Measurements from ENCODE around the gene DGKQ. TPM values are rescaled to one million over a fixed set of nuclear protein-coding genes. Genes with fewer than 3 reads are reported as not detected.

The DGKQ gene
- polyA plus RNA-seq, 1 of the 3 experiments (the other 2 are of a cell fraction), result 10.9 TPM

DNA sequence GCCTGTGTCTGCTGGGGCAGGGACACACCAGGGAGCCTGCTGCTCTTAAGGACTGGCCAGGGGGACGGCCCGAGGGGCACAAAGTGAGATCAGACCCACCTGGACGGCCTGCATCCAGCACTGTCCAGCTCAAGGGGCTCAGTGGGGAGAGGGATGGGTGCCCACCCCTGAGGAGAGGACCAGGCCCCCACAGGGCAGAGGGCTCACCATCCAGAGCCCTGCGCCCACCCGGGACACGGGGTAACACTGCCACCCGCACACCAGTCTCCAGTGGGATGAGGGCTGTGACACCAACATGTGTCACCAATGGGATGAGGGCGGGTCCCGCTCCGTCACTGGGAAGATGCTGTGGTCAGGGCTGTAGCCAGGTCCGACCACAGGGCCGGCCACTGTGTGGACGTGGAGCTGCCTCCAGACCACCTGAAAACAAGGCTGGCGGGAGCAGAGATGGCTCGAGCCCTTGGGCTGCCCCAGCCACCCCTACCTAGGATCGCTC, 13.2 kb downstream of the DGKQ start:
- H3K27me3 ChIP-seq (ENCODE audit: insufficient read depth), result no peaks in the 10 kb centered on the region
- H3K36me3 ChIP-seq (replicated peaks in 1 of 2; ENCODE audit: control insufficient read depth in 1 of 2, insufficient read depth in 2 of 2, low read length in 1 of 2), result peaks cover 0 to 53% of the 10 kb centered on the region in 2 experiments
- 100% methylated on average over 2 of the region's 16 CpGs for WGBS (ENCODE audit: low lambda C conversion rate)
- H3K4me3 ChIP-seq (ENCODE audit: low read depth in 2 of 2, low read length in 1 of 2), result no peak overlapping the region
- H3K4me1 ChIP-seq (ENCODE audit: control insufficient read depth in 1 of 2, insufficient read depth in 2 of 2, low read depth in 1 of 2, low read length in 1 of 2), result no peaks in the 10 kb centered on the region
- H3K9me2 ChIP-seq, result no peaks in the 10 kb centered on the region
- no peak overlapping the region for H3K9ac ChIP-seq
- H3K4me2 ChIP-seq, result no peak overlapping the region
- H3K79me2 ChIP-seq (ENCODE audit: insufficient read depth), result no peaks in the 10 kb centered on the region
- H3K27ac ChIP-seq (ENCODE audit: low read depth in 2 of 2, low read length in 1 of 2), result no peak overlapping the region
- TF ChIP-seq, protein P1, sequence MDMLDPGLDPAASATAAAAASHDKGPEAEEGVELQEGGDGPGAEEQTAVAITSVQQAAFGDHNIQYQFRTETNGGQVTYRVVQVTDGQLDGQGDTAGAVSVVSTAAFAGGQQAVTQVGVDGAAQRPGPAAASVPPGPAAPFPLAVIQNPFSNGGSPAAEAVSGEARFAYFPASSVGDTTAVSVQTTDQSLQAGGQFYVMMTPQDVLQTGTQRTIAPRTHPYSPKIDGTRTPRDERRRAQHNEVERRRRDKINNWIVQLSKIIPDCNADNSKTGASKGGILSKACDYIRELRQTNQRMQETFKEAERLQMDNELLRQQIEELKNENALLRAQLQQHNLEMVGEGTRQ (IDR thresholded peaks at IDR 0.05; ENCODE audit: borderline replicate concordance, low read depth, low read length), result no peak
- no peak for TF ChIP-seq YY1 (IDR thresholded peaks at IDR 0.05; ENCODE audit: low read depth)
- TF ChIP-seq, protein P2, sequence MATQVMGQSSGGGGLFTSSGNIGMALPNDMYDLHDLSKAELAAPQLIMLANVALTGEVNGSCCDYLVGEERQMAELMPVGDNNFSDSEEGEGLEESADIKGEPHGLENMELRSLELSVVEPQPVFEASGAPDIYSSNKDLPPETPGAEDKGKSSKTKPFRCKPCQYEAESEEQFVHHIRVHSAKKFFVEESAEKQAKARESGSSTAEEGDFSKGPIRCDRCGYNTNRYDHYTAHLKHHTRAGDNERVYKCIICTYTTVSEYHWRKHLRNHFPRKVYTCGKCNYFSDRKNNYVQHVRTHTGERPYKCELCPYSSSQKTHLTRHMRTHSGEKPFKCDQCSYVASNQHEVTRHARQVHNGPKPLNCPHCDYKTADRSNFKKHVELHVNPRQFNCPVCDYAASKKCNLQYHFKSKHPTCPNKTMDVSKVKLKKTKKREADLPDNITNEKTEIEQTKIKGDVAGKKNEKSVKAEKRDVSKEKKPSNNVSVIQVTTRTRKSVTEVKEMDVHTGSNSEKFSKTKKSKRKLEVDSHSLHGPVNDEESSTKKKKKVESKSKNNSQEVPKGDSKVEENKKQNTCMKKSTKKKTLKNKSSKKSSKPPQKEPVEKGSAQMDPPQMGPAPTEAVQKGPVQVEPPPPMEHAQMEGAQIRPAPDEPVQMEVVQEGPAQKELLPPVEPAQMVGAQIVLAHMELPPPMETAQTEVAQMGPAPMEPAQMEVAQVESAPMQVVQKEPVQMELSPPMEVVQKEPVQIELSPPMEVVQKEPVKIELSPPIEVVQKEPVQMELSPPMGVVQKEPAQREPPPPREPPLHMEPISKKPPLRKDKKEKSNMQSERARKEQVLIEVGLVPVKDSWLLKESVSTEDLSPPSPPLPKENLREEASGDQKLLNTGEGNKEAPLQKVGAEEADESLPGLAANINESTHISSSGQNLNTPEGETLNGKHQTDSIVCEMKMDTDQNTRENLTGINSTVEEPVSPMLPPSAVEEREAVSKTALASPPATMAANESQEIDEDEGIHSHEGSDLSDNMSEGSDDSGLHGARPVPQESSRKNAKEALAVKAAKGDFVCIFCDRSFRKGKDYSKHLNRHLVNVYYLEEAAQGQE (IDR thresholded peaks at IDR 0.05; ENCODE audit: low read depth, low read length), result no peak
- TF ChIP-seq, protein P3, sequence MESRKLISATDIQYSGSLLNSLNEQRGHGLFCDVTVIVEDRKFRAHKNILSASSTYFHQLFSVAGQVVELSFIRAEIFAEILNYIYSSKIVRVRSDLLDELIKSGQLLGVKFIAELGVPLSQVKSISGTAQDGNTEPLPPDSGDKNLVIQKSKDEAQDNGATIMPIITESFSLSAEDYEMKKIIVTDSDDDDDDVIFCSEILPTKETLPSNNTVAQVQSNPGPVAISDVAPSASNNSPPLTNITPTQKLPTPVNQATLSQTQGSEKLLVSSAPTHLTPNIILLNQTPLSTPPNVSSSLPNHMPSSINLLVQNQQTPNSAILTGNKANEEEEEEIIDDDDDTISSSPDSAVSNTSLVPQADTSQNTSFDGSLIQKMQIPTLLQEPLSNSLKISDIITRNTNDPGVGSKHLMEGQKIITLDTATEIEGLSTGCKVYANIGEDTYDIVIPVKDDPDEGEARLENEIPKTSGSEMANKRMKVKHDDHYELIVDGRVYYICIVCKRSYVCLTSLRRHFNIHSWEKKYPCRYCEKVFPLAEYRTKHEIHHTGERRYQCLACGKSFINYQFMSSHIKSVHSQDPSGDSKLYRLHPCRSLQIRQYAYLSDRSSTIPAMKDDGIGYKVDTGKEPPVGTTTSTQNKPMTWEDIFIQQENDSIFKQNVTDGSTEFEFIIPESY (IDR thresholded peaks at IDR 0.05; ENCODE audit: borderline replicate concordance, low read depth), result no peak
- DNase-seq, result peak; percentile 31
- H4K20me1 ChIP-seq (ENCODE audit: insufficient read depth), result no peaks in the 10 kb centered on the region
- ChIA-PET CTCF (no interaction called here), POLR2A (no interaction called here)
- no peaks in the 10 kb centered on the region for H3F3A ChIP-seq (replicated peaks; ENCODE audit: insufficient read depth)
- H2AFZ ChIP-seq (ENCODE audit: low read depth), result no peak overlapping the region
- H3K9me3 ChIP-seq, result no peaks in the 10 kb centered on the region

DNA sequence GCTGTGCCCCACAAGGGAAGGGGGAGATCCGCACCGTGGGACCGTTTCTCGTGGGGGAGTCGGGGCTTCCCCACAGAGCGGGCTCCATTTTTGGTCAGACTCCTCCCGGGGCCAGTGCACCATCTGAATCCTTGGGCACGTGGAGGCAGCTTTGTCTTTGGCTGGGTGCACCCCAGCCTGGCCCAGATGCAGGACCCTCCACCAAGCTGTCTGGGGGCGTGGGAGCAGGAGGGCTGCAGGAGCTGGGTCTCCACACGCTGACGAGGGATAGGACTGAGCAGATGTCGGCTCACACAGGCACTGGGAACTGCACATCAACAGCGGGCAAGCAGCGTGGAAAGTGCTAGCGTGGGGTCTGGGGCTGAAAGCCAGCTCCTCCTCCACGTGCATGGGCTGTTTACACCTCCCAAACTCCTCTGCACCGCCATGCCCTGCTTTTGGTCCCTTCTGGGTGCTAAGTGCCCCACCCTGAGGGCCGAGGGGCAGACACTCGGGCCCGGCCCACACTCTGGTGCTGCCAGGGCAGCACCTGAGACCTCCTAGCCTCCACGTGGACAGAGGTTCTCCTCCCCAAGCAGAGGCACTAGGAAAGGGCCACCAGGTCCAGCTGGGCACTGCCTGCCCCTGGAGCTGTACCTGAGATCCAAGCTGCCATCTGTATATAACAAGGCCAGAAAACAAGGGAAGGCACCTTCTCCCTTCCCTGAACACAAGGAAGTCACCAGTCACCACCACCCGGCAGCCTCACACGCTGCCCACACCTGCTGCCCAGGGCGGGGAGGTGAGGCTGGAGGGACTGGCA, 13.8 kb downstream of the DGKQ start:
- CTCF ChIA-PET, result no interaction called here
- H3K9me2 ChIP-seq, result no peaks in the 10 kb centered on the region
- no peaks in the 10 kb centered on the region for H3K27me3 ChIP-seq (ENCODE audit: insufficient read depth)
- no peak overlapping the region for H3K9ac ChIP-seq
- H3K4me3 ChIP-seq (ENCODE audit: low read depth in 2 of 2, low read length in 1 of 2), result no peak overlapping the region
- H3K79me2 ChIP-seq (ENCODE audit: insufficient read depth), result no peaks in the 10 kb centered on the region
- WGBS (ENCODE audit: low lambda C conversion rate), result 95% methylated on average over 13 of the region's 24 CpGs
- peak; percentile 27 for DNase-seq
- no peak overlapping the region for H3K27ac ChIP-seq (ENCODE audit: low read depth in 2 of 2, low read length in 1 of 2)
- no peak overlapping the region for H2AFZ ChIP-seq (ENCODE audit: low read depth)
- no peaks in the 10 kb centered on the region for H3K9me3 ChIP-seq
- H3K36me3 ChIP-seq (replicated peaks in 1 of 2; ENCODE audit: control insufficient read depth in 1 of 2, insufficient read depth in 2 of 2, low read length in 1 of 2), result peaks cover 0 to 48% of the 10 kb centered on the region in 2 experiments
- no peaks in the 10 kb centered on the region for H3F3A ChIP-seq (replicated peaks; ENCODE audit: insufficient read depth)
- H3K4me1 ChIP-seq (ENCODE audit: control insufficient read depth in 1 of 2, insufficient read depth in 2 of 2, low read depth in 1 of 2, low read length in 1 of 2), result no peaks in the 10 kb centered on the region
- H3K4me2 ChIP-seq, result no peak overlapping the region
- no peaks in the 10 kb centered on the region for H4K20me1 ChIP-seq (ENCODE audit: insufficient read depth)
- POLR2A ChIA-PET, result no interaction called here
- TF ChIP-seq RAD21 (IDR thresholded peaks at IDR 0.05; ENCODE audit: low read length) (no peak), NFIC (IDR thresholded peaks at IDR 0.05; ENCODE audit: borderline replicate concordance) (no peak), FOXM1 (IDR thresholded peaks at IDR 0.05; ENCODE audit: low read depth) (no peak), YY1 (IDR thresholded peaks at IDR 0.05; ENCODE audit: low read depth) (no peak), RCOR1 (IDR thresholded peaks at IDR 0.05; ENCODE audit: low read length) (no peak), JUND (IDR thresholded peaks at IDR 0.05) (no peak), ELF1 (IDR thresholded peaks at IDR 0.05) (no peak), TCF12 (IDR thresholded peaks at IDR 0.05) (no peak), SIN3A (IDR thresholded peaks at IDR 0.05; ENCODE audit: borderline replicate concordance, low read depth, low read length) (no peak), CHD2 (IDR thresholded peaks at IDR 0.05; ENCODE audit: low read length, partially characterized antibody) (no peak)
- TF ChIP-seq, protein P2 (IDR thresholded peaks at IDR 0.05; ENCODE audit: low read depth, low read length), result no peak
- TF ChIP-seq, protein P4, sequence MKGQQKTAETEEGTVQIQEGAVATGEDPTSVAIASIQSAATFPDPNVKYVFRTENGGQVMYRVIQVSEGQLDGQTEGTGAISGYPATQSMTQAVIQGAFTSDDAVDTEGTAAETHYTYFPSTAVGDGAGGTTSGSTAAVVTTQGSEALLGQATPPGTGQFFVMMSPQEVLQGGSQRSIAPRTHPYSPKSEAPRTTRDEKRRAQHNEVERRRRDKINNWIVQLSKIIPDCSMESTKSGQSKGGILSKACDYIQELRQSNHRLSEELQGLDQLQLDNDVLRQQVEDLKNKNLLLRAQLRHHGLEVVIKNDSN (IDR thresholded peaks at IDR 0.05; ENCODE audit: borderline replicate concordance, low read depth), result no peak
